ENCODE data around the gene AUTS2. TPM values are rescaled to one million over a fixed set of nuclear protein-coding genes. Genes with fewer than 3 reads are reported as not detected.

The AUTS2 gene
- total RNA-seq, 1 experiment from 2014 or later, result 2.2 TPM

GRCh38 chr7:69659983-69660382, 61.7 kb downstream of the AUTS2 start:
- DNase-seq, result no peak
- Histone ChIP-seq H3K4me3 (no peak overlapping the region), H3K27me3 (no peaks in the 10 kb centered on the region), H3K36me3 (no peaks in the 10 kb centered on the region), H3K9me3 (no peaks in the 10 kb centered on the region)

- no peak overlapping the region for H3K4me3 ChIP-seq
- no peaks in the 10 kb centered on the region for H3K36me3 ChIP-seq
- no peaks in the 10 kb centered on the region for H3K9me3 ChIP-seq
- no peak for DNase-seq
- H3K27me3 ChIP-seq, result no peaks in the 10 kb centered on the region
These were observed 63.1 kb downstream of the AUTS2 start for GRCh38 chr7:69661342-69661741.

GRCh38 chr7:69663911-69664832, 65.9 kb downstream of the AUTS2 start:
- Histone ChIP-seq H3K36me3 (no peaks in the 10 kb centered on the region), H3K27me3 (no peaks in the 10 kb centered on the region), H3K4me3 (no peak overlapping the region), H3K9me3 (no peaks in the 10 kb centered on the region)
- no peak for DNase-seq

GRCh38 chr7:69665369-69665768, 67.1 kb downstream of the AUTS2 start:
- Histone ChIP-seq H3K9me3 (no peaks in the 10 kb centered on the region), H3K27me3 (no peaks in the 10 kb centered on the region), H3K36me3 (no peaks in the 10 kb centered on the region), H3K4me3 (no peak overlapping the region)
- no peak for DNase-seq

- Histone ChIP-seq H3K4me3 (no peak overlapping the region), H3K9me3 (no peaks in the 10 kb centered on the region), H3K36me3 (no peaks in the 10 kb centered on the region), H3K27me3 (no peaks in the 10 kb centered on the region)
- no peak for DNase-seq
These were observed 70.1 kb downstream of the AUTS2 start for GRCh38 chr7:69668339-69668870.

- no peaks in the 10 kb centered on the region for H3K36me3 ChIP-seq
- no peak overlapping the region for H3K4me3 ChIP-seq
- no peaks in the 10 kb centered on the region for H3K27me3 ChIP-seq
- DNase-seq, result no peak
- H3K9me3 ChIP-seq, result no peaks in the 10 kb centered on the region
These were observed 72.4 kb downstream of the AUTS2 start for GRCh38 chr7:69670701-69671100.

GRCh38 chr7:69673074-69673473, 74.8 kb downstream of the AUTS2 start:
- DNase-seq, result no peak
- Histone ChIP-seq H3K4me3 (no peak overlapping the region), H3K9me3 (no peaks in the 10 kb centered on the region), H3K36me3 (no peaks in the 10 kb centered on the region), H3K27me3 (no peaks in the 10 kb centered on the region)

- no peak overlapping the region for H3K4me3 ChIP-seq
- H3K9me3 ChIP-seq, result no peaks in the 10 kb centered on the region
- H3K36me3 ChIP-seq, result no peaks in the 10 kb centered on the region
- no peaks in the 10 kb centered on the region for H3K27me3 ChIP-seq
- no peak for DNase-seq
These were observed 76.5 kb downstream of the AUTS2 start for GRCh38 chr7:69674701-69675182.

GRCh38 chr7:69676247-69676646, 78.0 kb downstream of the AUTS2 start:
- no peak for DNase-seq
- H3K27me3 ChIP-seq, result no peaks in the 10 kb centered on the region
- no peak overlapping the region for H3K4me3 ChIP-seq
- H3K36me3 ChIP-seq, result no peaks in the 10 kb centered on the region
- no peaks in the 10 kb centered on the region for H3K9me3 ChIP-seq

GRCh38 chr7:69677054-69677852, 79.0 kb downstream of the AUTS2 start:
- Histone ChIP-seq H3K36me3 (no peaks in the 10 kb centered on the region), H3K9me3 (no peaks in the 10 kb centered on the region), H3K27me3 (no peaks in the 10 kb centered on the region), H3K4me3 (no peak overlapping the region)
- no peak for DNase-seq

- Histone ChIP-seq H3K9me3 (no peaks in the 10 kb centered on the region), H3K27me3 (no peaks in the 10 kb centered on the region), H3K36me3 (no peaks in the 10 kb centered on the region), H3K4me3 (no peak overlapping the region)
- DNase-seq, result no peak
These were observed 79.7 kb downstream of the AUTS2 start for GRCh38 chr7:69677881-69678493.

- Histone ChIP-seq H3K27me3 (no peaks in the 10 kb centered on the region), H3K4me3 (no peak overlapping the region), H3K36me3 (no peaks in the 10 kb centered on the region), H3K9me3 (no peaks in the 10 kb centered on the region)
- no peak for DNase-seq
These were observed 80.4 kb downstream of the AUTS2 start for GRCh38 chr7:69678494-69679187.

GRCh38 chr7:69681181-69681580, 82.9 kb downstream of the AUTS2 start:
- Histone ChIP-seq H3K36me3 (no peaks in the 10 kb centered on the region), H3K4me3 (no peak overlapping the region), H3K27me3 (no peaks in the 10 kb centered on the region), H3K9me3 (no peaks in the 10 kb centered on the region)
- DNase-seq, result no peak

- H3K27me3 ChIP-seq, result no peaks in the 10 kb centered on the region
- no peak for DNase-seq
- no peak overlapping the region for H3K4me3 ChIP-seq
These were observed 84.2 kb downstream of the AUTS2 start for GRCh38 chr7:69682518-69682917.

GRCh38 chr7:69683002-69683401, 84.7 kb downstream of the AUTS2 start:
- Histone ChIP-seq H3K36me3 (no peaks in the 10 kb centered on the region), H3K27me3 (no peaks in the 10 kb centered on the region), H3K4me3 (no peak overlapping the region), H3K9me3 (no peaks in the 10 kb centered on the region)
- no peak for DNase-seq

More at GRCh38 chr7:69682518-69682917, 84.2 kb downstream of the AUTS2 start:
- H3K9me3 ChIP-seq, result no peaks in the 10 kb centered on the region
- no peaks in the 10 kb centered on the region for H3K36me3 ChIP-seq

All from MG63 (cell line).